GM23248 (cell line): Measurements from ENCODE around the gene WFIKKN2. TPM values are rescaled to one million over a fixed set of nuclear protein-coding genes. Genes with fewer than 3 reads are reported as not detected.

Source experiments
- DNase-seq: peaks from one replicate; pipeline ENCODE4 v3.0.0-alpha.2; 2015
- H2AFZ ChIP-seq: fragments of 200-600 bp; sonication (generic); 2 replicates; pipeline ENCODE4 v1.6.1; 2016; ENCODE audit warnings: antibody characterized with exemption
- H3F3A ChIP-seq: fragments of 200-600 bp; sonication (generic); 2 replicates; pipeline ENCODE4 v1.6.1; 2016; ENCODE audit warnings: mild to moderate bottlenecking, antibody characterized with exemption, mixed run types; ENCODE audit not compliant: insufficient read depth
- H3K27ac ChIP-seq: fragments of 200-600 bp; sonication (generic); 2 replicates; pipeline ENCODE4 v1.5.1; 2016; ENCODE audit warnings: mild to moderate bottlenecking
- H3K27me3 ChIP-seq: fragments of 200-600 bp; sonication (generic); replicated peaks from 2 replicates; pipeline ENCODE4 v1.6.1; 2016; ENCODE audit warnings: mild to moderate bottlenecking; ENCODE audit not compliant: insufficient read depth
- H3K36me3 ChIP-seq: fragments of 200-600 bp; sonication (generic); 2 replicates; pipeline ENCODE4 v1.6.1; 2016; ENCODE audit warnings: low read depth, mild to moderate bottlenecking
- H3K4me1 ChIP-seq: fragments of 200-600 bp; sonication (generic); 2 replicates; pipeline ENCODE4 v1.6.1; 2016; ENCODE audit warnings: mild to moderate bottlenecking; ENCODE audit not compliant: insufficient read depth
- H3K4me2 ChIP-seq: fragments of 200-600 bp; sonication (generic); one replicate; pipeline ENCODE4 v1.6.1; 2016; ENCODE audit warnings: mild to moderate bottlenecking; ENCODE audit not compliant: unreplicated experiment
- H3K4me3 ChIP-seq: fragments of 200-600 bp; sonication (generic); 2 replicates; pipeline ENCODE4 v1.5.1; 2016; ENCODE audit warnings: mild to moderate bottlenecking
- H3K79me2 ChIP-seq: fragments of 200-600 bp; sonication (generic); 2 replicates; pipeline ENCODE4 v1.6.1; 2016; ENCODE audit warnings: mild to moderate bottlenecking; ENCODE audit not compliant: insufficient read depth
- H3K9ac ChIP-seq: fragments of 200-600 bp; sonication (generic); 2 replicates; pipeline ENCODE4 v1.6.1; 2016; ENCODE audit warnings: mild to moderate bottlenecking
- H3K9me2 ChIP-seq: fragments of 200-600 bp; sonication (generic); 2 replicates; pipeline ENCODE4 v1.6.1; 2016; ENCODE audit warnings: mixed run types, mild to moderate bottlenecking, moderate library complexity; ENCODE audit not compliant: insufficient read depth
- H3K9me3 ChIP-seq: fragments of 200-600 bp; sonication (generic); one replicate; pipeline ENCODE4 v1.6.1; 2017; ENCODE audit warnings: low read depth
- H4K20me1 ChIP-seq: fragments of 200-600 bp; sonication (generic); 2 replicates; pipeline ENCODE4 v1.6.0; 2016; ENCODE audit not compliant: insufficient read depth
- EZH2 ChIP-seq: fragments of 200-600 bp; sonication (generic); IDR thresholded peaks from 2 replicates; pipeline ENCODE4 v1.6.1; 2018; ENCODE audit warnings: antibody characterized with exemption, mild to moderate bottlenecking; ENCODE audit not compliant: insufficient read depth, poor library complexity, severe bottlenecking
- EZH2phosphoT487 ChIP-seq: fragments of 200-600 bp; sonication (generic); IDR thresholded peaks from 2 replicates; pipeline ENCODE4 v1.6.1; 2018; ENCODE audit warnings: antibody characterized with exemption, moderate library complexity, mild to moderate bottlenecking, low read depth; ENCODE audit not compliant: insufficient read depth
- WGBS, 2 experiments: methylation state at CpG; one replicate each; pipeline ENCODE4 v1.1.6; 2015 to 2017; ENCODE audit warnings: low lambda C conversion rate in 2 of 2, low coverage in 1 of 2; ENCODE audit errors: missing lambda C conversion rate in 2 of 2; 5-methylcytosine and 5-hydroxymethylcytosine counted together
- in situ Hi-C: fragments of 300-500 bp; cut with MboI; formaldehyde crosslinking; loops from 2 replicates; pipeline ENCODE4 v1.15.0; 2020
- polyA plus RNA-seq: library from polyadenylated mRNA; unstranded; fragments of >200 nt; fragmentation: Nextera tagmentation; extraction: Ambion mirVana; gene quantifications from 2 replicates; pipeline ENCODE4 v1.2.1, GENCODE V29; 2016
- total RNA-seq: library from RNA; depleted of rRNA; stranded (reverse); fragments of >200 nt; shearing (Covaris generic); gene quantifications from 2 replicates; pipeline ENCODE4 v1.2.3, GENCODE V29; 2014

WFIKKN2 gene
- total and polyA plus RNA-seq, 2 experiments from 2014 or later, result not detected

DNA sequence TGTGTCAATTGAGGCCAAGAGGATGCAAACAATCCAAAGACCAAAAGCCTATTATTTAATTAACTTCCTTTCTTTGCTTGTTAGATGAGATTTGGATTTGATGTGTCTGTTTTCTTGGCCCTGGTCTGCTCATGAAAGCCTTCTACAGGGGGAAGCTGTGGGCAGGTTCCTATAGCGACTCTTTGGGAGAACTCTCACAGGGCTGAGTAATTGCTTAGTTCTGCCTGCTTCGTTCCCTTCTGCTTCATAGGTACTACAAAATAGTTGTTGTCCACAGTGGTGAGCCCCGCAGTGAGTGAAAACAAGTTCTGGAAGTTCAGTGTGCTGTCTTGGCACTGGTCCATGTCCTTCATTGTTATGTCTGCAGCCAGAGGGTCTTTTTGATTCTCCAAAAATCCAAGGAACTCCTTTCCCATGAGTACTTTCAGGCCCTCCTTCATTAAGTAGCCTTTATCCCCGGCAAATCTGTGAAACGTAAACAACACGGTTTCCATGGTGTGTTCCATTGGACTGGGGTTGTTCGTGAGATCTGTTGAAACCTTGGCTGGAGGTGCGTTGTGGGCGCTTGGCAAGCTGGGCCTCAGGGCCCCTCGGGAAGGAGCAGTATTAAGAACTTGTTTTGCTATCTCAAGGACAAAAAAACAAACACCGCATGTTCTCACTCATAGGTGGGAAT, 38.1 kb upstream of the WFIKKN2 start:
- H3K4me2 ChIP-seq, result no peak overlapping the region
- TF ChIP-seq EZH2 (no peak), EZH2phosphoT487 (no peak)
- no peaks in the 10 kb centered on the region for H3K9me2 ChIP-seq
- H3K27ac ChIP-seq, result no peak overlapping the region
- H3K9me3 ChIP-seq, result no peaks in the 10 kb centered on the region
- H3K36me3 ChIP-seq, result no peaks in the 10 kb centered on the region
- H4K20me1 ChIP-seq, result no peaks in the 10 kb centered on the region
- H3K9ac ChIP-seq, result no peak overlapping the region
- in situ Hi-C loops, result no loop called here
- H3K27me3 ChIP-seq, result no peaks in the 10 kb centered on the region
- H3F3A ChIP-seq, result no peaks in the 10 kb centered on the region
- H3K4me3 ChIP-seq, result no peak overlapping the region
- H3K79me2 ChIP-seq, result no peaks in the 10 kb centered on the region
- DNase-seq, result no peak
- 70 to 72% methylated on average over 11 of the region's 11 CpGs for WGBS, 2 experiments
- H3K4me1 ChIP-seq, result no peaks in the 10 kb centered on the region
- H2AFZ ChIP-seq, result no peak overlapping the region

DNA sequence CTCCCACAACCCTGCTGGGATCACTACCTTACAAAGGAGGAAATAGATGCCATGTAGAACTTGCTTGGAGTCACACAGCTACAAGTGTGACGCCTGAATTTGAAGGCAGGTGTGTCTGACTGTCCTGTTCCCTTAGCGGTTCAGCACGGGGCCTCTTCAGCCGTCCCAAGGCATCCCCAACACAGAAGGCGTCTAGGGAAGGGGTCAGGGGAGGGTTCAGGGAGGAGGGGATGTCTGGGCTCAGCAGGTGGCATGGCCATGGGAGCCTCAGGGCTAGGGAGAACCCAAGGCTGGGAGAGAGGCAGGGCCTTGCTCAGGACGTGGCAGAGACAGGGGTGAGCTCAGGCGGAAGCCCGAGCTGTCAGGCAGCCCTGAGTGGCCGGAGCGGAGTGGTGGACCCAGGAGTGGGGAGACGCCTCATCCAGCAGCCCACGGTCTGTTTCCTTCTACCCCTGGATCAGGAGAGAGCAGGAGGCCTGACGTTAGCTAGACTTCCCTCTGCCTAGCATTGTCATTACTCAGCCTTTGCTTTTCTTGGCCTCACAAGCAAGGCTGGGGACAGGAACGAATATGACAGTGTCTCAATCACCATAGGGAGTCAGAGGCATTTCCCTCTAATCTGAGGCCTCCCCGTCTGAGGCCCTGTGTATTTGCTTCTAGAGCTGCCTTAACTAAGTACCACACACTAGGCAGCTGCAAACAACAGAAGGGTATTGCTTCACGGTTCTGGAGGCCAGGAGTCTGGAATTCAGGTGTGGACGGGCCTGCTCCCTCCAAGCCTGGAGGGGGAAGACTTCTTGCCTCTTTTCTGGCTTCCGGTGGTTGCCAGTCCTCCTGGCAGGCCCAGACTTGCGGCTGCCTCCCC, 36.7 kb upstream of the WFIKKN2 start:
- Histone ChIP-seq H3K9me2 (no peaks in the 10 kb centered on the region), H3K36me3 (no peaks in the 10 kb centered on the region), H3K4me1 (no peaks in the 10 kb centered on the region), H3K9ac (no peak overlapping the region), H3K4me2 (no peak overlapping the region), H3K79me2 (no peaks in the 10 kb centered on the region), H3F3A (no peaks in the 10 kb centered on the region), H3K4me3 (no peak overlapping the region), H2AFZ (no peak overlapping the region), H3K27ac (no peak overlapping the region), H3K27me3 (no peaks in the 10 kb centered on the region), H4K20me1 (no peaks in the 10 kb centered on the region), H3K9me3 (no peaks in the 10 kb centered on the region)
- TF ChIP-seq EZH2 (no peak), EZH2phosphoT487 (no peak)
- in situ Hi-C loops, result no loop called here
- 75% methylated on average over 18 to 19 of the region's 19 CpGs for WGBS, 2 experiments
- no peak for DNase-seq

- Histone ChIP-seq H3F3A (no peaks in the 10 kb centered on the region), H3K9me2 (no peaks in the 10 kb centered on the region), H3K9ac (no peak overlapping the region), H4K20me1 (no peaks in the 10 kb centered on the region), H3K27ac (no peak overlapping the region), H3K36me3 (no peaks in the 10 kb centered on the region), H3K27me3 (no peaks in the 10 kb centered on the region), H3K4me3 (no peak overlapping the region), H2AFZ (no peak overlapping the region), H3K4me2 (no peak overlapping the region), H3K4me1 (no peaks in the 10 kb centered on the region), H3K79me2 (no peaks in the 10 kb centered on the region), H3K9me3 (no peaks in the 10 kb centered on the region)
- no peak for TF ChIP-seq EZH2phosphoT487
- TF ChIP-seq EZH2, result no peak
- WGBS, 2 experiments, result 76 to 81% methylated on average over 9 of the region's 9 CpGs
- in situ Hi-C loops, result no loop called here
- DNase-seq, result no peak
Observed at GRCh38 chr17:50799582-50799981, 35.8 kb upstream of the WFIKKN2 start.

GRCh38 chr17:50800196-50800700, 35.1 kb upstream of the WFIKKN2 start:
- H3F3A ChIP-seq, result no peaks in the 10 kb centered on the region
- H3K9me2 ChIP-seq, result no peaks in the 10 kb centered on the region
- H3K4me3 ChIP-seq, result no peak overlapping the region
- no peak for DNase-seq
- H3K9me3 ChIP-seq, result no peaks in the 10 kb centered on the region
- WGBS, 2 experiments, result 82 to 84% methylated on average over 12 of the region's 12 CpGs
- in situ Hi-C loops, result no loop called here
- no peaks in the 10 kb centered on the region for H3K36me3 ChIP-seq
- H3K27ac ChIP-seq, result no peak overlapping the region
- no peak overlapping the region for H3K9ac ChIP-seq
- H3K79me2 ChIP-seq, result no peaks in the 10 kb centered on the region
- no peak overlapping the region for H3K4me2 ChIP-seq
- TF ChIP-seq EZH2 (no peak), EZH2phosphoT487 (no peak)
- no peaks in the 10 kb centered on the region for H3K27me3 ChIP-seq
- no peaks in the 10 kb centered on the region for H4K20me1 ChIP-seq
- no peaks in the 10 kb centered on the region for H3K4me1 ChIP-seq
- no peak overlapping the region for H2AFZ ChIP-seq
